ENCODE data around the gene FADS1.

Gene FADS1

GRCh38 chr11:61793083-61793828 lies 23.5 kb downstream of the FADS1 start:
- no peak for TF ChIP-seq CTCF (IDR thresholded peaks at IDR 0.05; ENCODE audit: low read depth, low read length)
- peak overlapping the region; percentile 94 for H3K4me3 ChIP-seq (ENCODE audit: low read depth, low read length)

GRCh38 chr11:61792310-61793082 lies 24.3 kb downstream of the FADS1 start, which contains the start of the genes FEN1 and TMEM258:
Gene FEN1, plus strand, starts transcription at chr11:61792911. Its CDS starts 2,451 bp downstream, at chr11:61795362.
Gene TMEM258, minus strand, starts transcription at chr11:61792599. Its CDS starts 41 bp downstream, at chr11:61792558.
- no peak for TF ChIP-seq CTCF (IDR thresholded peaks at IDR 0.05; ENCODE audit: low read depth, low read length)
- peak within 1 kb of the TSS; percentile 94 for H3K4me3 ChIP-seq (ENCODE audit: low read depth, low read length)

- H3K4me3 ChIP-seq (ENCODE audit: low read depth, low read length), result peak overlapping the region; percentile 94
- TF ChIP-seq CTCF (IDR thresholded peaks at IDR 0.05; ENCODE audit: low read depth, low read length), result no peak
Observed at GRCh38 chr11:61791737-61792309, 25.0 kb downstream of the FADS1 start.

GRCh38 chr11:61787928-61788491 lies 28.8 kb downstream of the FADS1 start:
- peak; percentile 47 for TF ChIP-seq CTCF (IDR thresholded peaks at IDR 0.05; ENCODE audit: low read depth, low read length)
- H3K4me3 ChIP-seq (ENCODE audit: low read depth, low read length), result no peak overlapping the region

- no peak for TF ChIP-seq CTCF (IDR thresholded peaks at IDR 0.05; ENCODE audit: low read depth, low read length)
- no peak overlapping the region for H3K4me3 ChIP-seq (ENCODE audit: low read depth, low read length)
Observed at GRCh38 chr11:61785837-61786402, 30.9 kb downstream of the FADS1 start.

GRCh38 chr11:61784506-61784805 lies 32.3 kb downstream of the FADS1 start:
- no peak overlapping the region for H3K4me3 ChIP-seq (ENCODE audit: low read depth, low read length)
- no peak for TF ChIP-seq CTCF (IDR thresholded peaks at IDR 0.05; ENCODE audit: low read depth, low read length)

All from WI38 (cell line).